Keratinocyte (primary cell): ENCODE results near the gene UQCC2. TPM values are rescaled to one million over a fixed set of nuclear protein-coding genes. Genes with fewer than 3 reads are reported as not detected.

Experiments used
- DNase-seq: peaks from one replicate; pipeline ENCODE4 v3.0.0-alpha.2; 2011; ENCODE audit warnings: low read depth, missing footprints, low spot score
- FAIRE-seq: peaks from 2 replicates; lab custom pipeline; 2011; peaks lifted over from hg19 to GRCh38; lab: Jason Lieb, UNC
- H2AFZ ChIP-seq: 2 replicates; pipeline ENCODE4 v1.6.0; 2012; ENCODE audit warnings: low read length, control low read depth, inconsistent platforms; ENCODE audit not compliant: control insufficient read depth
- H3K27ac ChIP-seq: 2 replicates; pipeline ENCODE4 v1.5.1; 2011; ENCODE audit warnings: low read length; ENCODE audit not compliant: control insufficient read depth, insufficient read depth
- H3K27me3 ChIP-seq: 3 replicates; pipeline ENCODE4 v1.6.0; 2011; ENCODE audit warnings: low read length; ENCODE audit not compliant: control insufficient read depth, insufficient read depth; ENCODE audit errors: extremely low read depth
- H3K36me3 ChIP-seq, 2 experiments: 2 replicates in 1 of 2; 3 replicates in 1 of 2; pipeline ENCODE4 v1.5.1; 2011; ENCODE audit warnings: low read length in 2 of 2, mild to moderate bottlenecking in 1 of 2; ENCODE audit not compliant: control insufficient read depth in 2 of 2, insufficient read depth in 2 of 2; ENCODE audit errors: extremely low read depth in 1 of 2
- H3K4me1 ChIP-seq: 3 replicates; pipeline ENCODE4 v1.5.1; 2011; ENCODE audit warnings: low read length; ENCODE audit not compliant: control insufficient read depth, insufficient read depth; ENCODE audit errors: extremely low read depth
- H3K4me2 ChIP-seq: 3 replicates; pipeline ENCODE4 v1.6.0; 2011; ENCODE audit warnings: low read depth, low read length; ENCODE audit not compliant: control insufficient read depth, insufficient read depth; ENCODE audit errors: extremely low read depth
- H3K4me3 ChIP-seq, 3 experiments: fragments of 200-600 bp in 1 of 3; sonication (generic) in 1 of 3; 2 replicates in 2 of 3; 3 replicates in 1 of 3; pipeline ENCODE4 v1.5.1; 2011 to 2016; ENCODE audit warnings: low read length in 3 of 3, mild to moderate bottlenecking in 3 of 3, control low read depth in 2 of 3, inconsistent platforms in 1 of 3, low read depth in 1 of 3, mixed read lengths in 1 of 3, mixed run types in 1 of 3, moderate library complexity in 1 of 3; ENCODE audit not compliant: control insufficient read depth in 2 of 3, insufficient read depth in 2 of 3; ENCODE audit errors: extremely low read depth in 1 of 3
- H3K79me2 ChIP-seq: 2 replicates; pipeline ENCODE4 v1.6.0; 2012; ENCODE audit warnings: low read length; ENCODE audit not compliant: control insufficient read depth, insufficient read depth
- H3K9ac ChIP-seq: 3 replicates; pipeline ENCODE4 v1.6.0; 2011; ENCODE audit warnings: low read length; ENCODE audit not compliant: control insufficient read depth, insufficient read depth; ENCODE audit errors: extremely low read depth
- H3K9me1 ChIP-seq: 3 replicates; pipeline ENCODE4 v1.6.0; 2011; ENCODE audit warnings: low read length; ENCODE audit not compliant: control insufficient read depth, insufficient read depth; ENCODE audit errors: extremely low read depth
- H3K9me3 ChIP-seq: 2 replicates; pipeline ENCODE4 v1.5.1; 2012; ENCODE audit warnings: low read depth, low read length; ENCODE audit not compliant: control insufficient read depth
- H4K20me1 ChIP-seq: 3 replicates; pipeline ENCODE4 v1.6.0; 2011; ENCODE audit warnings: low read length; ENCODE audit not compliant: control insufficient read depth, insufficient read depth; ENCODE audit errors: extremely low read depth
- CTCF ChIP-seq, 3 experiments: IDR thresholded peaks in 1 of 3; conservative IDR thresholded peaks in 1 of 3; optimal IDR thresholded peaks in 1 of 3; 2 replicates in 2 of 3; 3 replicates in 1 of 3; pipeline versions ENCODE3 to v1.5.1; 2011; ENCODE audit warnings: low read length in 3 of 3, mild to moderate bottlenecking in 3 of 3, moderate library complexity in 2 of 3, control low read depth in 1 of 3, inconsistent platforms in 1 of 3; ENCODE audit not compliant: insufficient read depth in 2 of 3; ENCODE audit errors: extremely low read depth in 1 of 3
- EZH2 ChIP-seq: IDR thresholded peaks from one replicate; pipeline ENCODE4 v1.6.1; 2012; ENCODE audit warnings: inconsistent platforms, mild to moderate bottlenecking, low read length, moderate library complexity
- dilution Hi-C: fragments of 300-500 bp; cut with MboI; formaldehyde crosslinking; loops from one replicate; pipeline ENCODE4 v1.7.0; 2020; ENCODE audit warnings: low sequenced_read_pairs; ENCODE audit not compliant: extremely low pct_ligation_motif_present
- polyA plus RNA-seq, 5 experiments: library from polyadenylated mRNA; depleted of rRNA in 3 of 5; stranded (reverse) in 3 of 5; stranded (forward) in 1 of 5; unstranded in 1 of 5; fragments of >200 nt; gene quantifications; 1 replicate in 1 of 5; 2 replicates in 3 of 5; 3 replicates in 1 of 5; pipeline versions ENCODE4 v1.2.1 to v1.2.3, GENCODE V29; 2011 to 2012; ENCODE audit warnings: missing spikeins in 2 of 5, low read depth in 1 of 5, low replicate concordance in 1 of 5

Gene UQCC2
- polyA plus RNA-seq, 1 donor (not counting 4 experiments of a cell fraction or from before 2014, with no cell fraction given), result 76.7 TPM

- no peaks in the 10 kb centered on the region for H3K79me2 ChIP-seq
- H3K36me3 ChIP-seq, result no peaks in the 10 kb centered on the region
- TF ChIP-seq EZH2 (no peak), CTCF (optimal IDR thresholded peaks at IDR 0.05 in 1 of 3, IDR thresholded peaks at IDR 0.05 in 1 of 3, conservative IDR thresholded peaks at IDR 0.05 in 1 of 3; ENCODE audit: extremely low read depth in 1 of 3, insufficient read depth in 2 of 3, low read length in 3 of 3) (no peak)
- dilution Hi-C loops, result no loop called here
- no peak overlapping the region for H3K27ac ChIP-seq
- no peak overlapping the region for H2AFZ ChIP-seq
- FAIRE-seq, result no peak
- no peak overlapping the region for H3K9ac ChIP-seq
- H3K27me3 ChIP-seq, result peaks cover 23% of the 10 kb centered on the region
- H3K4me3 ChIP-seq, result no peak overlapping the region
- H3K9me3 ChIP-seq, result no peaks in the 10 kb centered on the region
- peaks cover 5% of the 10 kb centered on the region for H3K4me1 ChIP-seq
- H4K20me1 ChIP-seq, result no peaks in the 10 kb centered on the region
- DNase-seq, result no peak
- no peak overlapping the region for H3K4me2 ChIP-seq
- H3K9me1 ChIP-seq, result no peaks in the 10 kb centered on the region
Measured at GRCh38 chr6:33731035-33731434, 19.5 kb upstream of the UQCC2 start.

GRCh38 chr6:33730611-33731010, 19.1 kb upstream of the UQCC2 start:
- Histone ChIP-seq H4K20me1 (no peaks in the 10 kb centered on the region), H3K79me2 (no peaks in the 10 kb centered on the region), H3K27ac (no peak overlapping the region), H3K9me1 (no peaks in the 10 kb centered on the region), H2AFZ (no peak overlapping the region), H3K4me2 (no peak overlapping the region), H3K4me1 (peaks cover 5% of the 10 kb centered on the region), H3K4me3 (no peak overlapping the region), H3K36me3 (no peaks in the 10 kb centered on the region), H3K27me3 (peaks cover 23% of the 10 kb centered on the region), H3K9me3 (no peaks in the 10 kb centered on the region), H3K9ac (no peak overlapping the region)
- no peak for DNase-seq
- FAIRE-seq, result no peak
- TF ChIP-seq EZH2 (no peak), CTCF (optimal IDR thresholded peaks at IDR 0.05 in 1 of 3, IDR thresholded peaks at IDR 0.05 in 1 of 3, conservative IDR thresholded peaks at IDR 0.05 in 1 of 3; ENCODE audit: extremely low read depth in 1 of 3, insufficient read depth in 2 of 3, low read length in 3 of 3) (no peak)
- dilution Hi-C loops, result no loop called here
